Choroid plexus epithelial cell (primary cell): ENCODE measurements around the gene PPP2R2D.
A peak's percentile ranks its signal among the peaks of the same experiment; 100 is the strongest.

ENCODE experiments used
- DNase-seq: peaks from one replicate; pipeline ENCODE4 v3.0.0-alpha.2; 2010; ENCODE audit warnings: low read depth
- H3K4me3 ChIP-seq: 2 replicates; pipeline ENCODE4 v1.5.1; 2011; ENCODE audit warnings: low read depth, mild to moderate bottlenecking, control low read depth, low read length, moderate library complexity
- CTCF ChIP-seq: conservative IDR thresholded peaks from 2 replicates; pipeline ENCODE4 v1.5.1; 2011; ENCODE audit warnings: low read depth, mild to moderate bottlenecking, control low read depth, inconsistent platforms, low read length, moderate library complexity

Gene PPP2R2D

GRCh38 chr10:131936294-131936693 lies 35.5 kb downstream of the PPP2R2D start:
- no peak for TF ChIP-seq CTCF
- H3K4me3 ChIP-seq: no peak overlapping the region
- DNase-seq: no peak

- no peak for DNase-seq
- no peak for TF ChIP-seq CTCF
- no peak overlapping the region for H3K4me3 ChIP-seq
Observed at GRCh38 chr10:131936736-131937135, 35.9 kb downstream of the PPP2R2D start.

DNA sequence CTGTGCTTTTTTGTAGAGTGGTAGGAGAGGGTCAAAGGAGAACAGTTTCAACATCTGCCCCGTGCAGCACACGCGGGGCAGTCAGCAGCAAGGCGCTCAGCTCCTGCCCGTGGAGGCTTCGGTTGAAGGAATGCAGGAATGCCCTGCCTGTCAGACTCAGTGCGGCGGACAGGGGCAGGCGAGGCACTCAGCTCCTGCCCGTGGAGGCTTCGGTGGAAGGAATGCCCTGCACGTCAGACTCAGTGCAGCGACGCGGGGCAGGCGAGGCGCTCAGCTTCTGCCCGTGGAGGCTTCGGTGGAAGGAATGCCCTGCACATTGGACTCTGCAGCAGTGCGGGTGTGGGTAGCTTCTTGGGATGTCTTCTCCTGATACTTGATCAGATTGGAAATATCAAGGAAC lies 37.0 kb downstream of the PPP2R2D start:
- TF ChIP-seq CTCF: no peak
- no peak overlapping the region for H3K4me3 ChIP-seq
- no peak for DNase-seq

GRCh38 chr10:131938681-131939080 lies 37.9 kb downstream of the PPP2R2D start:
- no peak overlapping the region for H3K4me3 ChIP-seq
- no peak for DNase-seq
- TF ChIP-seq CTCF: no peak

DNA sequence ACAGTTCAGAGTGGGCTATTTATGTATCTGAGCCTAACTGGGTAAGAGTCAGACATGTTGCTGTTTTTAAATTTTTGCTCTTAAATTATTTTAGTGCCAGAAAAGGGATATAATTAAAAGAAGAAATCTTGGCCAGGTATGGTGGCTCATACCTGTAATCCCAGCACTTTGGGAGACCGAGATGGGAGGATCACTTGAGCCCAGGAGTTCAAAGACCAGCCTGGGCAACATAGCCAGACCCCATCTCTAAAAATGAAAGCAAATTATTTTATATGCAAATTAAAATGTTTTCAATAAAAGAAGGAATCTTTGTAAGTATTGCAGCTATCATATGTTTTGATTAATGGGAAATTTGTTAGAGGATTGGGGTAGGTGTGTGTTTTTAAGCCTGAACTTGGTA lies 41.6 kb downstream of the PPP2R2D start:
- DNase-seq: no peak
- TF ChIP-seq CTCF: no peak
- no peak overlapping the region for H3K4me3 ChIP-seq

DNA sequence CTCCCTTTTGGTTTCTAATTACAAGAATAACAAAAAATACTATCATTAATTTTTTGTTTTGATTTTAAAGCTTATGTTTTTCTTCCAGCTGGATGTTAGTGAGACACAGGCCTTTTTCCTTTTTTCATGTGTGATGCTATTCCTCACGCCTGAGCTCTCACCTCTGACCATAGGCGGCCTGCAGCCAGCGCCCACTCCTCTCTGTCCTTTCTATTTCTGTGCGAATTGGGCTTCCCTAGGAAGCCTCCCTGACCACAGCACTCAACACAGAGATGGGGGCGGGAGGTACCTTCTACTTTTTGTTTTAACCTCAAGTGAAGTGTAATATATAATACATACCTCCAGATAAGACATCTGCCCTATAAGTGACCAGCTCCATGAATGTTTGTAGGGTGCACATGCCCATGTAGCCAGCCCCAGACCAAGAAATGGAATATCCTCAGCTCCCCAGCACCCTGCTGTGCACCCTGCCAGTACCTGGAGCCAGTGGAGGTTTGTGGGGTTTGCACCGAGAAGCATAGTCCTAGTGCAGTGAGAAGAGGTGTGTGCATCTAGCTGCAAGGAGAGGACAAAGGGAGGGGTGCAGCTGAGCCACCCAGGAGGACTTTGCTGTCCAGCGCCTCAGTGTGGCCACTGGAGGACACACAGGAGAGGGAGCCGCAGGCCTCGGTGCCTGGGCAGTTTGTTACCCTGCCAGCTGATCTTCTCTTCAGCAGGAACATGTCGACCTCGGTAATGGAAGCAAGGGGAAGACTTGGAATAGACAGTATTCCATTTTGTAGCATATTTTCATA lies 42.4 kb downstream of the PPP2R2D start:
- no peak overlapping the region for H3K4me3 ChIP-seq
- peak; percentile 59 for DNase-seq
- TF ChIP-seq CTCF: peak; percentile 75

DNA sequence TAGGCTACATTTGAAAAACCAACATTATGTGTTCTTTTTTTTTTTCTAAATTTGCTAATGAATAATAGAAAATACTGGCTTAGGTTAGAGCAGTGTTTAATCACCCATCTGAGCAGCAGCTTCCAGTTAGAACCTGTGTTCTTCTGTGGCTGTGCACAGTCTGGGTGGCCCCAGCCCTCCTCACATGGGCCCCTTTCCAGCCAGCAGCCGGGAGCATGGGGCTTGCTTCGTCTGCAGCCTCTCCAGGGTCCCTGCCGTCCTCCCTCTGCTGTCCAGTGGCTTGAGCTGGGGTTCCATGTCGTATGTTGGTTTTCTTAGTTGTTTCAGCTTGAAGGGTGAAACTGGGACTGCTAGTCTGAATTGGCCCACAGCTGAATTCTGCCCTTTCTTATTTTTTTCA lies 43.6 kb downstream of the PPP2R2D start:
- no peak for DNase-seq
- no peak for TF ChIP-seq CTCF
- H3K4me3 ChIP-seq: no peak overlapping the region
